22Rv1 (cell line): ENCODE results near the gene SAT2.

Experiments used
- CTCF ChIP-seq: fragments of 450-650 bp; IDR thresholded peaks from 2 replicates; pipeline ENCODE4 v1.5.1; 2017; ENCODE audit warnings: mild to moderate bottlenecking
- ZFX ChIP-seq: fragments of 450-650 bp; IDR thresholded peaks from 2 replicates; pipeline ENCODE4 v1.6.1; 2017; ENCODE audit warnings: antibody characterized with exemption, borderline replicate concordance

DNA sequence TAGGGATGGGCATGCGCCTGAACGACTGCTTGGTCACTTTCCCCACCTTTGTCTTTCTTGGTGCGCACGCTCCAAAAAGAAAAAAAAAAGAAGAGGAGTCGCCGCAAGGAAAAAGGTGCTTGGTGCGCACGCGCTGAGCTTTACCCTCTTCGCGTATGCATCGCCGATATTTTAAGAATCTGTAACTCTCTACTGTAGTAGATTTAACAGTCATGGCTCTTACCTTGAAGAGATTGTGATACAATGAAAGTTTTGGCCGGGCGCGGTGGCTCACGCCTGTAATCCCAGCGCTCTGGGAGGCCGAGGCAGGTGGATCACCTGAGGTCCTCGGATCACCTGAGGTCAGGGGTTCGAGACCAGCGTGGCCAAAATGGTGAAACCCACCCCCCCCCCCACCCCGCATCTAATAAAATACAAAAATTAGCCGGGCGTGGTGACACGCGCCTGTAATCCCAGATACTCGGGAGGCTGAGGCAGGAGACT is 12.3 kb downstream of the SAT2 start:
- TF ChIP-seq CTCF, result no peak
- no peak for TF ChIP-seq ZFX
